GM10266 (cell line): ENCODE data around the gene ERBB3.
A peak's percentile ranks its signal among the peaks of the same experiment; 100 is the strongest.

ENCODE experiments used
- DNase-seq: peaks from one replicate; pipeline ENCODE4 v3.0.0; 2012; ENCODE audit errors: extremely low spot score
- TF ChIP-seq, protein P1 (sequence below): IDR thresholded peaks from 2 replicates; pipeline ENCODE4 v1.5.1; 2012; ENCODE audit warnings: mild to moderate bottlenecking, low read depth; ENCODE audit not compliant: control insufficient read depth, insufficient read depth; ENCODE audit errors: missing control alignments

The ERBB3 gene

DNA sequence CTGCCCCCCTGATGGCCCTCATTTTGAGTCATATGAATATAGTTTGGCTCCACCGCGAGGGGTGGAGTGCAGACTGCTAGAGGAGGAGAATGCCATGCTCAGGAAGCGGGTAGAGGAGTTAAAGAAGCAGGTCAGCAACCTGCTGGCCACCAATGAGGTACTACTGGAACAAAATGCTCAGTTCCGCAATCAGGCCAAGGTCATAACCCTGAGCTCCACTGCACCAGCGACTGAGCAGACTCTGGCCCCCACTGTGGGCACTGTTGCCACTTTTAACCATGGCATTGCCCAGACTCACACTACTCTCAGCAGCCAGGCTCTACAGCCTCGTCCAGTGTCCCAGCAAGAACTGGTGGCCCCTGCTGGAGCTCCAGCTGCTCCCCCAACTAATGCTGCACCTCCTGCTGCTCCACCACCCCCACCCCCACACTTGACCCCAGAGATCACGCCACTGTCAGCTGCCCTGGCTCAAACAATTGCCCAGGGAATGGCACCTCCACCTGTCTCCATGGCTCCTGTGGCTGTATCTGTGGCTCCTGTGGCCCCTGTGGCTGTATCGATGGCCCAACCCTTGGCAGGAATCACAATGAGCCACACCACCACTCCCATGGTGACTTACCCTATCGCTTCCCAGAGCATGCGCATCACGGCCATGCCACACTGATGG is 41.4 kb downstream of the ERBB3 start:
- DNase-seq, result no peak
- TF ChIP-seq, protein P1, sequence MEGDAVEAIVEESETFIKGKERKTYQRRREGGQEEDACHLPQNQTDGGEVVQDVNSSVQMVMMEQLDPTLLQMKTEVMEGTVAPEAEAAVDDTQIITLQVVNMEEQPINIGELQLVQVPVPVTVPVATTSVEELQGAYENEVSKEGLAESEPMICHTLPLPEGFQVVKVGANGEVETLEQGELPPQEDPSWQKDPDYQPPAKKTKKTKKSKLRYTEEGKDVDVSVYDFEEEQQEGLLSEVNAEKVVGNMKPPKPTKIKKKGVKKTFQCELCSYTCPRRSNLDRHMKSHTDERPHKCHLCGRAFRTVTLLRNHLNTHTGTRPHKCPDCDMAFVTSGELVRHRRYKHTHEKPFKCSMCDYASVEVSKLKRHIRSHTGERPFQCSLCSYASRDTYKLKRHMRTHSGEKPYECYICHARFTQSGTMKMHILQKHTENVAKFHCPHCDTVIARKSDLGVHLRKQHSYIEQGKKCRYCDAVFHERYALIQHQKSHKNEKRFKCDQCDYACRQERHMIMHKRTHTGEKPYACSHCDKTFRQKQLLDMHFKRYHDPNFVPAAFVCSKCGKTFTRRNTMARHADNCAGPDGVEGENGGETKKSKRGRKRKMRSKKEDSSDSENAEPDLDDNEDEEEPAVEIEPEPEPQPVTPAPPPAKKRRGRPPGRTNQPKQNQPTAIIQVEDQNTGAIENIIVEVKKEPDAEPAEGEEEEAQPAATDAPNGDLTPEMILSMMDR, result no peak

GRCh38 chr12:56122637-56123036 is 42.7 kb downstream of the ERBB3 start:
- DNase-seq, result no peak
- TF ChIP-seq, protein P1, result no peak

DNA sequence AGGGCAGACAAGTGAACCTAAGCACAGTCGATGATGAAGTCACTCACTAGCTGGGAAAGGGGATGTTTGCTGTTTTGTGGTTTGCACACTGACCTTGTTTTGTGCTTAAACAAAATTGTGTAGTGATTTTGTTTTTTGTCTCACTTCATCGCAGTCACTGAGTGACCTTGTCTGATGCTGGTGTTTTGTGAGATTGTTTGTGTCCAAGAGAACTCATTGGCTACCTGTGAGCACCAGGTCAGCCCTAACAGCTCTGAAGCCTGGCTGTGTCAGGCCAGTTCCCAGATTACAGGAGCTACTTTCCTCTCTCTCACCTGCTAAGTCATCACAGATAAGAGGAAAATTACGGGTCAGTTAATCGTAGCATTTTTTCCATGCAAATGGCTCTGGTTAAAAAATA is 44.2 kb downstream of the ERBB3 start:
- TF ChIP-seq, protein P1, result no peak
- no peak for DNase-seq

GRCh38 chr12:56126732-56127239 is 46.8 kb downstream of the ERBB3 start:
- TF ChIP-seq, protein P1, result no peak
- no peak for DNase-seq

- TF ChIP-seq, protein P1, result no peak
- no peak for DNase-seq
These were observed 47.5 kb downstream of the ERBB3 start for GRCh38 chr12:56127485-56127887.

DNA sequence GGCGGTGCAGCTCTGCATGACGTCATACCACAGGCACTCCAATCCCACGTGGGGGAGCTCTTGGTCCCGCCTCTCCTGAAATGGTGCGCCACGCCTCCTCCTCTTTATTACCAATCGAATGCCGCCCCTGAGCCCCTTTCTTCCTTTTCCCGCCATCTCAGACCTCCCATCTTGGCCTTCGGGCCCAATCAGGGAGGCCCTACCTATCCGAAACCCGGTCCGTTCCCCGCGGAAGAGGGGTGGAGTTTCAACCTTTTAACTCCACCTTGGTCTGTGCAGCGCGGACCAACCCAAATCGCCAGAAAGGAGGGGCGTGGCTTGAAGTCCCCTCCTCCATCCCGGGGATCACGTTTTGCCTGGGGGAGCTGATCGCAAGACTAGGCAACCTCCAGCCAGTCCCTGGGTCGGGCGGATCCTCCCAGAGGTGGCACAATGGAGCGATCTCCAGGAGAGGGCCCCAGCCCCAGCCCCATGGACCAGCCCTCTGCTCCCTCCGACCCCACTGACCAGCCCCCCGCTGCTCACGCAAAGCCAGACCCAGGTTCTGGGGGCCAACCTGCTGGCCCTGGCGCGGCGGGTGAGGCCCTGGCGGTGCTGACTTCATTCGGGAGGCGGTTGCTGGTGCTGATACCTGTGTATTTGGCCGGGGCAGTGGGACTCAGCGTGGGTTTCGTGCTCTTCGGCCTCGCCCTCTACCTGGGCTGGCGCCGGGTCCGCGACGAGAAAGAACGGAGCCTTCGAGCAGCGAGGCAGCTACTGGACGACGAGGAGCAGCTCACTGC is 48.1 kb downstream of the ERBB3 start, which contains the start of gene ESYT1:
Gene ESYT1, plus strand, starts transcription at position 380 of the 782 bp plus-strand sequence. Its CDS starts 53 bp downstream, at position 433.
- TF ChIP-seq, protein P1, result no peak

More for the DNA sequence above, 48.1 kb downstream of the ERBB3 start, which contains the start of gene ESYT1:
- peak; percentile 96 for DNase-seq
